Naive thymus-derived CD4-positive, alpha-beta T cell (primary cell): ENCODE results near the gene CA6. TPM values are rescaled to one million over a fixed set of nuclear protein-coding genes. Genes with fewer than 3 reads are reported as not detected.
"Not testable (repeated sequence)": the region's sequence is repeated elsewhere in the genome, so short reads cannot be mapped to it uniquely, and the experiment has no call there.

Experiments used
- ATAC-seq: fragments of 150-1000 bp; cut with Tn5 transposase; 2 replicates; pipeline ENCODE4 v1.10.0; 2021; ENCODE audit warnings: mild to moderate bottlenecking, moderate library complexity
- CTCF ChIA-PET: fragments of 350-600 bp; sonication (Branson Sonifier 250); formaldehyde crosslinking; loops from one replicate; lab custom pipeline; 2021; ENCODE audit warnings: antibody characterized with exemption; lab: Charles Lee
- POLR2A ChIA-PET: fragments of 350-600 bp; sonication (Branson Sonifier 250); formaldehyde crosslinking; loops from one replicate; lab custom pipeline; 2021; ENCODE audit warnings: antibody characterized with exemption, inconsistent platforms; lab: Charles Lee
- DNase-seq, 9 donors: peaks; one replicate each; pipeline versions ENCODE4 v3.0.0 to v3.0.0-alpha.2; 2020 to 2022; ENCODE audit warnings: mixed read lengths in 1 of 9
- H3K27ac ChIP-seq: one replicate; pipeline ENCODE4 v1.7.0; 2013; ENCODE audit warnings: mild to moderate bottlenecking, low read depth, low read length, moderate library complexity
- H3K27me3 ChIP-seq, 2 donors: one replicate each; pipeline ENCODE4 v1.7.0; 2013; ENCODE audit warnings: low read length in 2 of 2, mild to moderate bottlenecking in 2 of 2, moderate library complexity in 2 of 2; ENCODE audit not compliant: control insufficient read depth in 2 of 2, insufficient read depth in 2 of 2
- H3K36me3 ChIP-seq, 3 experiments: 1 replicate in 2 of 3; 2 replicates in 1 of 3; pipeline ENCODE4 v1.7.0; 2013; ENCODE audit warnings: low read length in 3 of 3, mild to moderate bottlenecking in 3 of 3, moderate library complexity in 1 of 3; ENCODE audit not compliant: insufficient read depth in 3 of 3, control insufficient read depth in 2 of 3
- H3K4me1 ChIP-seq, 2 donors: one replicate each; pipeline ENCODE4 v1.7.0; 2013; ENCODE audit warnings: low read length in 2 of 2, mild to moderate bottlenecking in 2 of 2, moderate library complexity in 1 of 2; ENCODE audit not compliant: control insufficient read depth in 2 of 2, insufficient read depth in 2 of 2
- H3K4me3 ChIP-seq: 2 replicates; pipeline ENCODE4 v1.7.0; 2013; ENCODE audit warnings: mild to moderate bottlenecking, low read length
- H3K9me3 ChIP-seq, 3 experiments: 1 replicate in 2 of 3; 2 replicates in 1 of 3; pipeline ENCODE4 v1.7.0; 2013; ENCODE audit warnings: low read length in 3 of 3; ENCODE audit not compliant: control insufficient read depth in 2 of 3
- H3K27ac Mint-ChIP-seq, 9 donors: one replicate each; pipeline ENCODE4 v1.8.0; 2020 to 2022; ENCODE audit warnings: mixed read lengths in 9 of 9, mild to moderate bottlenecking in 8 of 9, moderate library complexity in 5 of 9, inconsistent platforms in 2 of 9
- H3K27me3 Mint-ChIP-seq, 5 donors: one replicate each; pipeline ENCODE4 v1.8.0; 2021 to 2022; ENCODE audit warnings: mixed read lengths in 5 of 5, mild to moderate bottlenecking in 1 of 5
- H3K36me3 Mint-ChIP-seq, 5 donors: one replicate each; pipeline ENCODE4 v1.8.0; 2020 to 2022; ENCODE audit warnings: mixed read lengths in 5 of 5, mild to moderate bottlenecking in 3 of 5, inconsistent platforms in 1 of 5
- H3K4me1 Mint-ChIP-seq, 7 donors: one replicate each; pipeline ENCODE4 v1.8.0; 2020 to 2022; ENCODE audit warnings: mixed read lengths in 7 of 7, mild to moderate bottlenecking in 3 of 7, inconsistent platforms in 1 of 7
- H3K4me3 Mint-ChIP-seq, 10 donors: one replicate each; pipeline ENCODE4 v1.8.0; 2020 to 2022; ENCODE audit warnings: mild to moderate bottlenecking in 10 of 10, mixed read lengths in 10 of 10, moderate library complexity in 6 of 10, inconsistent platforms in 2 of 10
- H3K9me3 Mint-ChIP-seq, 11 donors: one replicate each; pipeline ENCODE4 v1.8.0; 2020 to 2022; ENCODE audit warnings: mixed read lengths in 11 of 11, mild to moderate bottlenecking in 4 of 11, inconsistent platforms in 1 of 11, moderate library complexity in 1 of 11
- intact Hi-C, 2 donors: fragments of 100-400 bp; cut with micrococcal nuclease; formaldehyde crosslinking; loops; one replicate each; pipeline ENCODE4 v1.15.1; 2023
- polyA plus RNA-seq, 2 donors: library from polyadenylated mRNA; unstranded; fragments of 300-500 nt; fragmentation: Illumina TruSeq; gene quantifications; one replicate each; pipeline ENCODE4 v1.2.3, GENCODE V29; 2021
- total RNA-seq, 6 experiments: library from RNA in 5 of 6; stranded (reverse) in 5 of 6; gene quantifications; 1 replicate in 5 of 6; 2 replicates in 1 of 6; pipeline ENCODE4 v1.2.3 and lab custom pipeline; 2021 to 2026

Gene CA6
- total and polyA plus RNA-seq, 7 experiments from 2014 or later = 0.49 to 9.3 (median 2.2) TPM

DNA sequence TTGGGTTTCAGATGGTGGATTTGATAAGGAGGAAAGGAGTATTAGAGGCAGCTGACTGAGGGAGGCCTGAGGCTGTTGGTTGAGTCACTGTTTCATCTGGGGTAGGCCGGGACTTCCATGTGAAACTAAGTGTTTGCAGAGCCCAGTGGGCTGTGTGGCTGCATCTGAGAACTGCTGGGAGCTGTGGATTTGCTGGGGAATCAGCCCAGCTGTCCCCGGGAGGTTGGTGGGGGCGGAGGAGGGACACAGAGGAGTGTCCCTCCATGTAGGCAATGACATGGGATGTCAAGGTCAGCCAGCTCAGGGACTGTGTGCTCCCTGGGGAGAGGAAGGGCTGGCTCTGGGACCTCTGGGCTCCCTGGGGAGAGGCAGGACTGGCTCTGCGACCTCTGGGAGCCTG, 44.2 kb downstream of the CA6 start:
- ATAC-seq = no peak
- peak overlapping the region in 7 of 9 donors; percentile 1 to 87 (median 54) for H3K27ac Mint-ChIP-seq
- POLR2A ChIA-PET = interaction anchor here (1.2 to 8.9 kb wide), 5 partner anchors 20 to 111 kb away, joined by 3 to 127 read pairs (median 41); partner anchors contain the start of gene ENO1

GRCh38 chr1:8992936-8993687, 47.4 kb downstream of the CA6 start:
- H3K9me3 ChIP-seq = peaks cover 0 to 6% (median 0%) of the 10 kb centered on the region in 3 experiments
- intact Hi-C loops = no loop called here
- no peaks in the 10 kb centered on the region for H3K27me3 ChIP-seq
- Mint-ChIP-seq H3K4me1 (peaks cover under 1 to 29% (median 2%) of the 10 kb centered on the region in 7 donors), H3K4me3 (no peak overlapping the region), H3K27me3 (peaks cover 0 to 5% (median 0%) of the 10 kb centered on the region in 5 donors), H3K36me3 (peaks cover 0 to 12% (median 0%) of the 10 kb centered on the region in 5 donors), H3K27ac (peak overlapping the region in 2 of 9 donors; percentile 10 to 25), H3K9me3 (peaks cover 0 to 5% (median 0%) of the 10 kb centered on the region in 11 donors)
- ATAC-seq (no peak), DNase-seq (no peak)
- H3K4me3 ChIP-seq = no peak overlapping the region
- H3K4me1 ChIP-seq = peaks cover 0 to 5% of the 10 kb centered on the region in 2 donors
- ChIA-PET CTCF (interaction anchor here (0.5 to 1.5 kb wide), 4 partner anchors 12 to 399 kb away, joined by 3 to 6 read pairs (median 4); no protein-coding TSS in a partner anchor), POLR2A (interaction anchor here (0.5 to 1.7 kb wide), 3 partner anchors 12 to 46 kb away, joined by 3 to 4 read pairs (median 3); no protein-coding TSS in a partner anchor)
- no peak overlapping the region for H3K27ac ChIP-seq
- H3K36me3 ChIP-seq = no peaks in the 10 kb centered on the region

More for the DNA sequence above, 44.2 kb downstream of the CA6 start:
- Mint-ChIP-seq H3K36me3 (peaks cover 0 to 12% (median 0%) of the 10 kb centered on the region in 5 donors), H3K4me3 (peak overlapping the region in 1 of 10 donors; percentile 34), H3K27me3 (no peaks in the 10 kb centered on the region), H3K9me3 (peaks cover 0 to 5% (median 0%) of the 10 kb centered on the region in 11 donors), H3K4me1 (peaks cover 9 to 51% (median 27%) of the 10 kb centered on the region in 7 donors)
- Histone ChIP-seq H3K4me1 (peaks cover 4 to 22% of the 10 kb centered on the region in 2 donors), H3K4me3 (no peak overlapping the region), H3K9me3 (peaks cover 0 to 6% (median 0%) of the 10 kb centered on the region in 3 experiments), H3K36me3 (no peaks in the 10 kb centered on the region), H3K27me3 (no peaks in the 10 kb centered on the region), H3K27ac (no peak overlapping the region)
- intact Hi-C loops = loop anchor here (2.0 to 5.0 kb wide), 4 partner anchors 27 to 133 kb away; partner anchors contain the start of genes ENO1 (in 2 of the 2) and CA6 (in 1 of the 2)
- no peak for DNase-seq
- CTCF ChIA-PET = interaction anchor here (0.8 to 7.2 kb wide), 8 partner anchors 14 to 131 kb away, joined by 3 to 158 read pairs (median 6); no protein-coding TSS in a partner anchor

DNA sequence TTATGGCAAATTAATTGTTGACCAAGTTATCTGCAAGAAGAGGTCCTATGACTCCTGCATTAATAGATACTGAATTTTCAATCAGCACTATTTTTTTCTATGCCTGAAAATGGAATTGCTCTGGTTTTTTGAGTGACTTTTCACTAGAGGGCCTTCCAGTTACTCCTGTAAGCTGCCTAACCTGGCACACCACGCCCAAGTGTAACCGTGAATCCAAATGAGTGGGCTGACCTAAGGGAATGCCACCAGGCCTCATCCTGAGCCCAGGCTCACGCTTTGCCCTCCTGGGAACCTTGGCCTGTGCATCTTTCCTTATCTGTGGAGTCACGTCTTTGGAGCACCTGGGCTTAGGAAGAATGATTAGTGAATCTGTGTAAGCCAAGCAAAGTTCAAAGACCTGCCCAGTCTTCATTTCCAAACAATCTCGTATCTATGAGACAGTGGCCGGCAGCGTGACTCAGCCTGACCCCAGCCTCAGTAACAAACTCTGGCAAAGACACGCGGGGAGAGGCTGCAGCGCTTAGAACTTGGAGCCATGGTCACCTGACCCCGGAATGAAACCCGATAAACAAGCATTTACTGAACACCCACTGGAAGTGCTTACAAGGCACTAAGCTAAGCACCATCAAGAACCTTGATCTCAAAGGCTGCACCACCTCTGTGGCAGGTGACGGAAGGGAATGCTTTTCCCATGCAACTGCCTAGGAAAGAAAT, 48.5 kb downstream of the CA6 start:
- DNase-seq, H3K4me1 ChIP-seq, H3K27me3 ChIP-seq, H3K36me3 ChIP-seq, intact Hi-C loops, H3K27ac ChIP-seq, H3K4me3 ChIP-seq, H3K4me3 Mint-ChIP-seq, H3K27ac Mint-ChIP-seq, H3K27me3 Mint-ChIP-seq, ATAC-seq, H3K9me3 Mint-ChIP-seq, H3K9me3 ChIP-seq: not testable (repeated sequence)
- ChIA-PET CTCF (interaction anchor here (1.1 to 1.5 kb wide), 2 partner anchors 11 to 76 kb away, joined by 3 to 6 read pairs; no protein-coding TSS in a partner anchor), POLR2A (interaction anchor here (1.4 kb wide), 1 partner anchor 23 kb away, joined by 3 read pairs; no protein-coding TSS in a partner anchor)
- Mint-ChIP-seq H3K4me1 (peaks cover 0 to 25% (median 0%) of the 10 kb centered on the region in 7 donors), H3K36me3 (peaks cover 0 to 12% (median 0%) of the 10 kb centered on the region in 5 donors)

DNA sequence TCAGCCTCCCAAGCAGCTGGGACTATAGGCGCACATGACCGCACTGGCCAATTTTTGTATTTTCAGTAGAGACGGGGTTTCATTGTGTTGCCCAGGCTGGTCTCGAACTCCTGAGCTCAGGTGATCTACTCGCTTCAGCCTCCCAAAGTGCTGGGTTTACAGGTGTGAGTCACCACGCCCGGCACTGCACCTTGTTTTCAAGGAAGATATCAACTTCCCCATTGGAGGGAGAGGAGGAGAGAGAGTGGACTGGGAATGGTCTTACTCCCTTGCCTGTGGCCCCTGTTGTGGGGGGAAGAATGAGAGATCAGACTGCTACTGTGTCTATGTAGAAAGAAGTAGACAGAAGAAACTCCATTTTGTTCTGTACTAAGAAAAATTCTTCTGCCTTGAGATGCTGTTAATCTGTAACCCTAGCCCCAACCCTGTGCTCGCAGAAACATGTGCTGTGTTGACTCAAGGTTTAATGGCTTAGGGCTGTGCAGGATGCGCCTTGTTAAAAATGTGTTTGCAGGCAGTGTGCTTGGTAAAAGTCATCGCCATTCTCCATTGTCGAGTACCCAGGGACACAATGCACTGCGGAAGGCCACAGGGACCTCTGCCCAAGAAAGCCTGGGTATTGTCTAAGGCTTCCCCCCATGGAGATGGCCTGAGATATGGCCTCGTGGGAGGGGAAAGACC, 56.0 kb downstream of the CA6 start:
- intact Hi-C loops, H3K4me3 Mint-ChIP-seq, H3K27ac ChIP-seq, H3K4me3 ChIP-seq, POLR2A ChIA-PET, H3K9me3 ChIP-seq, H3K36me3 ChIP-seq, H3K36me3 Mint-ChIP-seq, H3K27me3 ChIP-seq, H3K4me1 ChIP-seq, H3K27ac Mint-ChIP-seq, DNase-seq, ATAC-seq, H3K9me3 Mint-ChIP-seq, CTCF ChIA-PET: not testable (repeated sequence)
- peaks cover 0 to 14% (median 0%) of the 10 kb centered on the region in 5 donors for H3K27me3 Mint-ChIP-seq
- H3K4me1 Mint-ChIP-seq = peaks cover 0 to 12% (median 6%) of the 10 kb centered on the region in 7 donors

DNA sequence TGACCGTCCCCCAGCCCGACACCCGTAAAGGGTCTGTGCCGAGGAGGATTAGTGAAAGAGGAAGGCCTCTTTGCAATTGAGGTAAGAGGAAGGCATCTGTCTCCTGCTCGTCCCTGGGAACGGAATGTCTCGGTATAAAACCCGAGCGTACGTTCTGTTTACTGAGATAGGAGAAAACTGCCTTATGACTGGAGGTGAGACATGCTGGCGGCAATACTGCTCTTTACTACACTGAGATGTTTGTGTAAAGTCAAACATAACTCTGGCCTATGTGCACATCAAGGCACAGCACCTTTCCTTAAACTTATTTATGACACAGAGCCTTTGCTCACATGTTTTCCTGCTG, 56.5 kb downstream of the CA6 start:
- H3K27ac ChIP-seq, H3K36me3 ChIP-seq, ATAC-seq, H3K9me3 Mint-ChIP-seq, intact Hi-C loops, H3K4me3 Mint-ChIP-seq, DNase-seq, H3K27ac Mint-ChIP-seq, H3K9me3 ChIP-seq, H3K4me1 ChIP-seq, H3K4me3 ChIP-seq, POLR2A ChIA-PET, H3K36me3 Mint-ChIP-seq, H3K27me3 ChIP-seq: not testable (repeated sequence)
- CTCF ChIA-PET = interaction anchor here (3.9 kb wide), 1 partner anchor 83 kb away, joined by 110 read pairs; no protein-coding TSS in a partner anchor
- H3K4me1 Mint-ChIP-seq = peaks cover 0 to 12% (median 6%) of the 10 kb centered on the region in 7 donors
- peaks cover 0 to 14% (median 0%) of the 10 kb centered on the region in 5 donors for H3K27me3 Mint-ChIP-seq
